DND-41 (cell line): ENCODE data around the gene SLC10A1.

Source experiments
- CTCF ChIP-seq: IDR thresholded peaks from 2 replicates; pipeline ENCODE4 v1.5.1; 2012; ENCODE audit warnings: borderline replicate concordance, low read length, moderate library complexity, mild to moderate bottlenecking; ENCODE audit not compliant: poor library complexity, severe bottlenecking; ENCODE audit errors: extremely low read depth
- EZH2 ChIP-seq: IDR thresholded peaks from 3 replicates; pipeline ENCODE4 v1.6.1; 2012; ENCODE audit warnings: borderline replicate concordance, low read depth, mild to moderate bottlenecking, moderate library complexity, low read length, inconsistent platforms; ENCODE audit not compliant: severe bottlenecking

DNA sequence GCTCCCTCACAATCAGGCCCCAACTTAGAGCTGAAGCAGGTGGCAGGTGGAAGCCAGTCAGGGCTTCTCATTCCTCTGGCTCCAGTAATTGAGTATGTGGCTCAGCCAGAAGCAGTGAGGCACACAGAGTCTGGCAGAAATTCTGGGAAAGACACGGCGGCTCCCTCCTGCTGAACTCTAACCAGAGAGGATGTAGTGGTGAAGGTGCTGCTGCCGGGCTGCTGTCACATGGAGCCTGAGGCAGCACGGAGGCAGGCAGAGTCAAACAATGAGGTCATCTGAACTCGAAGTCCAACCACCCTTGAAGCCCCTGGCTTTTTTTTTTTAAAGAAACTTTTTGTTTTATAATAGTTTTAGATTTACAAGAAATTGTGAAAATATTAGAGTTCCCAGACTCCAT is 48.7 kb upstream of the SLC10A1 start:
- TF ChIP-seq CTCF (no peak), EZH2 (no peak)
